ENCODE results near the gene ARVCF.

DNA sequence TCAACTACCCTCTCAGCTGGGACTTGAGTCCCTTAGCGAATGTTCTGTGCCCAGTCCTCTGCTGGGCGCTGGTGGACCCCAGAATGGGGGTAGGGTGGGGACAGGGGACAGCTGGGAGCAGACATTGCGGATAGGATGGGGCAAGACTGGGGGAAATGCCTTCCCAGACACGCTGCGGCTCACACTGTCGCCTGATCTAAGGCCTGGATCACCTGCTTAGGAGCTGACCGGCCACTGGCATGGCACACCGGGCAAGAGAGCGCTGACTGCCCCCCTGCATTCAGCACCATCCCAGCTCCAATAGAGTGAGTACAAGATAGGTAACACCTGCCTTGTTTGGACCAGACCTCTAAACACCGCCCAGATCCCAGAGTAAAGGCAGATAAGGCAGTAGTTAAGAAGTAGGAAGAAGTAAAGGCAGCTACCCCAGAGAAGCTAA lies 1.4 kb downstream of the ARVCF start:
- TF ChIP-seq, protein P1, sequence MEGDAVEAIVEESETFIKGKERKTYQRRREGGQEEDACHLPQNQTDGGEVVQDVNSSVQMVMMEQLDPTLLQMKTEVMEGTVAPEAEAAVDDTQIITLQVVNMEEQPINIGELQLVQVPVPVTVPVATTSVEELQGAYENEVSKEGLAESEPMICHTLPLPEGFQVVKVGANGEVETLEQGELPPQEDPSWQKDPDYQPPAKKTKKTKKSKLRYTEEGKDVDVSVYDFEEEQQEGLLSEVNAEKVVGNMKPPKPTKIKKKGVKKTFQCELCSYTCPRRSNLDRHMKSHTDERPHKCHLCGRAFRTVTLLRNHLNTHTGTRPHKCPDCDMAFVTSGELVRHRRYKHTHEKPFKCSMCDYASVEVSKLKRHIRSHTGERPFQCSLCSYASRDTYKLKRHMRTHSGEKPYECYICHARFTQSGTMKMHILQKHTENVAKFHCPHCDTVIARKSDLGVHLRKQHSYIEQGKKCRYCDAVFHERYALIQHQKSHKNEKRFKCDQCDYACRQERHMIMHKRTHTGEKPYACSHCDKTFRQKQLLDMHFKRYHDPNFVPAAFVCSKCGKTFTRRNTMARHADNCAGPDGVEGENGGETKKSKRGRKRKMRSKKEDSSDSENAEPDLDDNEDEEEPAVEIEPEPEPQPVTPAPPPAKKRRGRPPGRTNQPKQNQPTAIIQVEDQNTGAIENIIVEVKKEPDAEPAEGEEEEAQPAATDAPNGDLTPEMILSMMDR (IDR thresholded peaks at IDR 0.05): no peak
- TF ChIP-seq POLR2A (IDR thresholded peaks at IDR 0.05): no peak
